CD4-positive, CD25-positive, alpha-beta regulatory T cell (primary cell): ENCODE data around the gene ACOT8. TPM values are rescaled to one million over a fixed set of nuclear protein-coding genes. Genes with fewer than 3 reads are reported as not detected.
"Not testable (repeated sequence)": the region's sequence is repeated elsewhere in the genome, so short reads cannot be mapped to it uniquely, and the experiment has no call there.

ENCODE experiments used
- ATAC-seq, 2 donors: fragments of 150-1000 bp; cut with Tn5 transposase; one replicate each; pipeline ENCODE4 v1.10.0; 2021; ENCODE audit warnings: low read depth in 2 of 2, moderate number of reproducible peaks in 2 of 2, moderate library complexity in 1 of 2
- DNase-seq, 3 donors: peaks; one replicate each; pipeline versions ENCODE4 v3.0.0 to v3.0.0-alpha.2; 2012 to 2022; ENCODE audit warnings: mixed read lengths in 1 of 3
- H3K27ac ChIP-seq: one replicate; pipeline ENCODE4 v1.7.0; 2013; ENCODE audit warnings: mild to moderate bottlenecking, low read length; ENCODE audit not compliant: insufficient read depth, poor library complexity, severe bottlenecking
- H3K27me3 ChIP-seq: one replicate; pipeline ENCODE4 v1.7.0; 2013; ENCODE audit warnings: low read length; ENCODE audit not compliant: control insufficient read depth, insufficient read depth
- H3K36me3 ChIP-seq: one replicate; pipeline ENCODE4 v1.7.0; 2013; ENCODE audit warnings: mild to moderate bottlenecking, low read length, moderate library complexity; ENCODE audit not compliant: control insufficient read depth, insufficient read depth
- H3K4me1 ChIP-seq: 2 replicates; pipeline ENCODE4 v1.7.0; 2013; ENCODE audit warnings: mild to moderate bottlenecking, low read length; ENCODE audit not compliant: insufficient read depth, control insufficient read depth, poor library complexity, severe bottlenecking
- H3K4me3 ChIP-seq: one replicate; pipeline ENCODE4 v1.7.0; 2013; ENCODE audit warnings: low read depth, mild to moderate bottlenecking, low read length, moderate library complexity
- H3K9me3 ChIP-seq, 2 experiments: 1 replicate in 1 of 2; 2 replicates in 1 of 2; pipeline ENCODE4 v1.7.0; 2013; ENCODE audit warnings: low read length in 2 of 2, mild to moderate bottlenecking in 1 of 2, moderate library complexity in 1 of 2; ENCODE audit not compliant: control insufficient read depth in 2 of 2
- H3K27ac Mint-ChIP-seq, 3 donors: one replicate each; pipeline ENCODE4 v1.8.0; 2020 to 2022; ENCODE audit warnings: mild to moderate bottlenecking in 3 of 3, mixed read lengths in 3 of 3, moderate library complexity in 2 of 3
- H3K27me3 Mint-ChIP-seq: one replicate; pipeline ENCODE4 v1.8.0; 2022; ENCODE audit warnings: mild to moderate bottlenecking, mixed read lengths
- H3K36me3 Mint-ChIP-seq: one replicate; pipeline ENCODE4 v1.8.0; 2020; ENCODE audit warnings: mixed read lengths
- H3K4me1 Mint-ChIP-seq, 4 donors: one replicate each; pipeline ENCODE4 v1.8.0; 2020 to 2022; ENCODE audit warnings: mixed read lengths in 4 of 4, mild to moderate bottlenecking in 1 of 4
- H3K4me3 Mint-ChIP-seq, 4 donors: one replicate each; pipeline ENCODE4 v1.8.0; 2020 to 2022; ENCODE audit warnings: mild to moderate bottlenecking in 4 of 4, mixed read lengths in 4 of 4, moderate library complexity in 3 of 4
- H3K9me3 Mint-ChIP-seq, 7 donors: one replicate each; pipeline ENCODE4 v1.8.0; 2020 to 2022; ENCODE audit warnings: mixed read lengths in 7 of 7, mild to moderate bottlenecking in 3 of 7, moderate library complexity in 2 of 7
- polyA plus RNA-seq, 4 donors: library from polyadenylated mRNA; unstranded; fragments of 300-500 nt; fragmentation: Illumina TruSeq; gene quantifications; one replicate each; pipeline ENCODE4 v1.2.3, GENCODE V29; 2021
- total RNA-seq: library from RNA; stranded (reverse); gene quantifications from one replicate; pipeline ENCODE4 v1.2.3, GENCODE V29; 2022

Gene ACOT8
- total and polyA plus RNA-seq, 5 donors from 2014 or later = 23.9 to 50.6 (median 45.6) TPM

GRCh38 chr20:45835329-45835765 is 21.8 kb downstream of the ACOT8 start:
- H3K9me3 Mint-ChIP-seq = peaks cover 0 to 1% (median 0%) of the 10 kb centered on the region in 7 donors
- peaks cover 19% of the 10 kb centered on the region for H3K4me1 ChIP-seq
- no peaks in the 10 kb centered on the region for H3K9me3 ChIP-seq
- H3K4me3 Mint-ChIP-seq = peak overlapping the region; percentile 28 to 85 (median 58)
- ATAC-seq (no peak), DNase-seq (peak in 1 of 3 donors; percentile 30)
- H3K36me3 ChIP-seq = no peaks in the 10 kb centered on the region
- H3K27ac Mint-ChIP-seq = no peak overlapping the region
- no peaks in the 10 kb centered on the region for H3K27me3 ChIP-seq
- H3K27me3 Mint-ChIP-seq = peaks cover 8% of the 10 kb centered on the region
- H3K4me1 Mint-ChIP-seq = peaks cover 4 to 25% (median 10%) of the 10 kb centered on the region in 4 donors
- no peaks in the 10 kb centered on the region for H3K36me3 Mint-ChIP-seq
- no peak overlapping the region for H3K27ac ChIP-seq
- H3K4me3 ChIP-seq = no peak overlapping the region

- Histone ChIP-seq H3K27me3 (no peaks in the 10 kb centered on the region), H3K27ac (no peak overlapping the region), H3K4me1 (peaks cover 19% of the 10 kb centered on the region), H3K4me3 (no peak overlapping the region), H3K9me3 (no peaks in the 10 kb centered on the region), H3K36me3 (no peaks in the 10 kb centered on the region)
- peaks cover 0 to 2% (median 0%) of the 10 kb centered on the region in 7 donors for H3K9me3 Mint-ChIP-seq
- no peaks in the 10 kb centered on the region for H3K36me3 Mint-ChIP-seq
- ATAC-seq (no peak), DNase-seq (no peak)
- no peak overlapping the region for H3K27ac Mint-ChIP-seq
- H3K4me1 Mint-ChIP-seq = peaks cover 4 to 25% (median 10%) of the 10 kb centered on the region in 4 donors
- peaks cover 14% of the 10 kb centered on the region for H3K27me3 Mint-ChIP-seq
- peak overlapping the region; percentile 43 to 85 (median 65) for H3K4me3 Mint-ChIP-seq
Observed at GRCh38 chr20:45834797-45835161, 22.4 kb downstream of the ACOT8 start.

- Histone ChIP-seq H3K27me3 (no peaks in the 10 kb centered on the region), H3K4me1 (peaks cover 19% of the 10 kb centered on the region), H3K4me3 (no peak overlapping the region), H3K27ac (no peak overlapping the region), H3K9me3 (no peaks in the 10 kb centered on the region), H3K36me3 (no peaks in the 10 kb centered on the region)
- Mint-ChIP-seq H3K27ac (peak overlapping the region in 2 of 3 donors; percentile 14 to 36), H3K4me3 (peak overlapping the region; percentile 43 to 97 (median 82)), H3K4me1 (peaks cover 4 to 25% (median 10%) of the 10 kb centered on the region in 4 donors), H3K9me3 (peaks cover 0 to 2% (median 0%) of the 10 kb centered on the region in 7 donors), H3K36me3 (no peaks in the 10 kb centered on the region), H3K27me3 (peaks cover 15% of the 10 kb centered on the region)
- DNase-seq (peak; percentile 30 to 47 (median 37)), ATAC-seq (peak; percentile 54 to 61)
Observed at GRCh38 chr20:45833883-45834796, 23.1 kb downstream of the ACOT8 start.

- no peak within 1 kb of the TSS for H3K27ac ChIP-seq
- peak in 2 of 3 donors; percentile 20 to 31 for DNase-seq
- no peaks in the 10 kb centered on the region for H3K27me3 ChIP-seq
- peak within 1 kb of the TSS; percentile 79 for H3K4me3 ChIP-seq
- H3K27me3 Mint-ChIP-seq = peaks cover 17% of the 10 kb centered on the region
- H3K36me3 Mint-ChIP-seq = no peaks in the 10 kb centered on the region
- H3K36me3 ChIP-seq = no peaks in the 10 kb centered on the region
- peak; percentile 56 to 64 for ATAC-seq
- H3K9me3 ChIP-seq = no peaks in the 10 kb centered on the region
- peaks cover 19% of the 10 kb centered on the region for H3K4me1 ChIP-seq
- H3K4me3 Mint-ChIP-seq = peak within 1 kb of the TSS; percentile 78 to 97 (median 86)
- H3K27ac Mint-ChIP-seq = peak within 1 kb of the TSS; percentile 29 to 87 (median 83)
- peaks cover 4 to 25% (median 10%) of the 10 kb centered on the region in 4 donors for H3K4me1 Mint-ChIP-seq
- H3K9me3 Mint-ChIP-seq = peaks cover 0 to 2% (median 0%) of the 10 kb centered on the region in 7 donors
Observed at GRCh38 chr20:45833030-45833882, 23.9 kb downstream of the ACOT8 start, which contains the start of gene SNX21. Gene SNX21, plus strand, starts transcription at chr20:45833799. Its CDS starts 121 bp downstream, at chr20:45833920.

GRCh38 chr20:45832619-45833018 is 24.6 kb downstream of the ACOT8 start:
- H3K27me3 ChIP-seq = no peaks in the 10 kb centered on the region
- peaks cover 19% of the 10 kb centered on the region for H3K4me1 ChIP-seq
- H3K27me3 Mint-ChIP-seq = peaks cover 19% of the 10 kb centered on the region
- H3K27ac Mint-ChIP-seq = peak overlapping the region in 2 of 3 donors; percentile 29 to 87
- H3K9me3 Mint-ChIP-seq = peaks cover 0 to 2% (median 0%) of the 10 kb centered on the region in 7 donors
- no peaks in the 10 kb centered on the region for H3K36me3 Mint-ChIP-seq
- no peak overlapping the region for H3K4me3 ChIP-seq
- peaks cover 4 to 25% (median 10%) of the 10 kb centered on the region in 4 donors for H3K4me1 Mint-ChIP-seq
- H3K36me3 ChIP-seq = no peaks in the 10 kb centered on the region
- no peak overlapping the region for H3K27ac ChIP-seq
- DNase-seq (no peak), ATAC-seq (no peak)
- peak overlapping the region; percentile 78 to 97 (median 86) for H3K4me3 Mint-ChIP-seq
- no peaks in the 10 kb centered on the region for H3K9me3 ChIP-seq

- not testable (repeated sequence) for H3K9me3 Mint-ChIP-seq, ATAC-seq, H3K4me3 ChIP-seq, H3K9me3 ChIP-seq, H3K27ac ChIP-seq, DNase-seq, H3K27ac Mint-ChIP-seq, H3K27me3 ChIP-seq, H3K36me3 ChIP-seq, H3K36me3 Mint-ChIP-seq
- H3K4me1 ChIP-seq = peaks cover 18% of the 10 kb centered on the region
- H3K4me1 Mint-ChIP-seq = peaks cover 0 to 17% (median 5%) of the 10 kb centered on the region in 4 donors
- H3K27me3 Mint-ChIP-seq = peaks cover 19% of the 10 kb centered on the region
- H3K4me3 Mint-ChIP-seq = peak overlapping the region in 1 of 4 donors; percentile 32
Observed at GRCh38 chr20:45829673-45830106, 27.5 kb downstream of the ACOT8 start.

GRCh38 chr20:45828589-45828988 is 28.6 kb downstream of the ACOT8 start:
- Mint-ChIP-seq H3K4me3 (no peak overlapping the region), H3K36me3 (no peaks in the 10 kb centered on the region), H3K27ac (no peak overlapping the region), H3K9me3 (peaks cover 0 to 2% (median 0%) of the 10 kb centered on the region in 7 donors), H3K27me3 (peaks cover 27% of the 10 kb centered on the region), H3K4me1 (peaks cover 0 to 20% (median 10%) of the 10 kb centered on the region in 4 donors)
- no peaks in the 10 kb centered on the region for H3K9me3 ChIP-seq
- H3K36me3 ChIP-seq = no peaks in the 10 kb centered on the region
- H3K27me3 ChIP-seq = no peaks in the 10 kb centered on the region
- no peak overlapping the region for H3K27ac ChIP-seq
- no peak for ATAC-seq
- DNase-seq = no peak
- peaks cover 14% of the 10 kb centered on the region for H3K4me1 ChIP-seq
- no peak overlapping the region for H3K4me3 ChIP-seq
